Calu3 (cell line): ENCODE results near the gene GOLPH3L. TPM values are rescaled to one million over a fixed set of nuclear protein-coding genes. Genes with fewer than 3 reads are reported as not detected.
"Not testable (repeated sequence)": the region's sequence is repeated elsewhere in the genome, so short reads cannot be mapped to it uniquely, and the experiment has no call there.

Source experiments
- BruUV-seq: library from RNA; stranded (reverse); fragments of 400-500 nt; replicated peaks from 2 replicates; lab custom pipeline; 2021; lab: Mats Ljungman, UMichigan
- CTCF ChIA-PET: fragments of 300-600 bp; sonication (Branson Sonifier 250); formaldehyde crosslinking; loops from one replicate; lab custom pipeline; 2022; ENCODE audit warnings: antibody characterized with exemption; lab: Charles Lee
- DNase-seq: peaks from one replicate; pipeline ENCODE4 v3.0.0; 2022
- H3K27ac Mint-ChIP-seq: one replicate; pipeline ENCODE4 v1.8.0; 2022; ENCODE audit warnings: mixed read lengths; ENCODE audit not compliant: unreplicated experiment
- H3K27me3 Mint-ChIP-seq: one replicate; pipeline ENCODE4 v1.8.0; 2022; ENCODE audit warnings: mixed read lengths; ENCODE audit not compliant: unreplicated experiment
- H3K36me3 Mint-ChIP-seq: one replicate; pipeline ENCODE4 v1.8.0; 2022; ENCODE audit warnings: mild to moderate bottlenecking, moderate library complexity, mixed read lengths; ENCODE audit not compliant: insufficient read depth, unreplicated experiment
- H3K4me1 Mint-ChIP-seq: one replicate; pipeline ENCODE4 v1.8.0; 2022; ENCODE audit warnings: mild to moderate bottlenecking, low read depth, mixed read lengths; ENCODE audit not compliant: unreplicated experiment
- H3K4me3 Mint-ChIP-seq: one replicate; pipeline ENCODE4 v1.8.0; 2022; ENCODE audit warnings: mild to moderate bottlenecking, low read depth, moderate library complexity, mixed read lengths; ENCODE audit not compliant: unreplicated experiment
- H3K9me3 Mint-ChIP-seq: one replicate; pipeline ENCODE4 v1.8.0; 2022; ENCODE audit warnings: low read depth, mixed read lengths; ENCODE audit not compliant: unreplicated experiment
- CTCF ChIP-seq: fragments of 200-600 bp; IDR thresholded peaks from one replicate; pipeline ENCODE4 v1.8.0; 2022; ENCODE audit warnings: antibody characterized with exemption; ENCODE audit not compliant: unreplicated experiment
- intact Hi-C: fragments of 100-400 bp; cut with micrococcal nuclease; formaldehyde crosslinking; loops from one replicate; pipeline ENCODE4 v1.10.0; 2022; ENCODE audit not compliant: unreplicated experiment
- total RNA-seq: library from RNA; stranded (reverse); gene quantifications from 2 replicates; pipeline ENCODE4 v1.2.3, GENCODE V29; 2022

GOLPH3L gene
- total RNA-seq, 1 experiment from 2014 or later = 64.7 TPM

- CTCF ChIA-PET = no interaction called here
- no peaks in the 10 kb centered on the region for H3K4me1 Mint-ChIP-seq
- no TSS peak for BruUV-seq
- no peaks in the 10 kb centered on the region for H3K9me3 Mint-ChIP-seq
- H3K36me3 Mint-ChIP-seq = no peaks in the 10 kb centered on the region
- no peak for TF ChIP-seq CTCF
- no peaks in the 10 kb centered on the region for H3K27me3 Mint-ChIP-seq
- H3K4me3 Mint-ChIP-seq = no peak overlapping the region
- no peak for DNase-seq
- intact Hi-C loops = no loop called here
- H3K27ac Mint-ChIP-seq = no peak overlapping the region
Observed at GRCh38 chr1:150720098-150720497, 23.1 kb upstream of the GOLPH3L start.

DNA sequence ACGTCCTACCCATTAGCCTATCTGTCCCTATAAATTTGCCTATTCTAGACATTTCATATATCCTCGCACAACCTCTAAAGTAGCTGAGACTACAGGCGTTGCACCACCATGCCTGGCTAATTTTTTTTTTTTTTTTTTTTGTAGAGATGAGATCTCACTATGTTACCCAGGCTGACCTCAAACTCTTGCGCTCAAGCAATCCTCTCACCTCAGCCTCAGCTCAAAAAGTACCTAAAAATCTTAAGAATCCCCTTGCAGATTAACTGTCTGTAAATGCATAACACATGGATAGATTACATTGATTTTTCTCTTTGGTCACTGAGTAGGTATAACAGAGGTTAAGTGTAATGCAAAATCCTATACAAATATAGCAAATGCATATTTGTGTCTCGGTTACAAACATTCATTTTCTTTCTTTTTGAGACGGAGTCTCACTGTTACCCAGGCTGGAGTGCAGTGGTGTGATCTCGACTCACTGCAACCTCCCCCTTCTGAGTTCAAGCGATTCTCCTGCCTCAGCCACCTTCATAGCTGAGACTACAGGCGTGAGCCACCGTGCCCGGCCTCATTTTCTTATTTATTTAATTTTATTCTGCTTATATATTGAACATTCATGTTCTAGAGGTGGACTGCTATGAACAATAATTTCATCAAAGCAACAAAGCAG, 21.4 kb upstream of the GOLPH3L start:
- Mint-ChIP-seq H3K27ac (no peak overlapping the region), H3K4me3 (no peak overlapping the region), H3K9me3 (no peaks in the 10 kb centered on the region), H3K27me3 (no peaks in the 10 kb centered on the region), H3K36me3 (no peaks in the 10 kb centered on the region), H3K4me1 (no peaks in the 10 kb centered on the region)
- no peak for TF ChIP-seq CTCF
- no TSS peak for BruUV-seq
- no peak for DNase-seq
- CTCF ChIA-PET = no interaction called here
- intact Hi-C loops = no loop called here

DNA sequence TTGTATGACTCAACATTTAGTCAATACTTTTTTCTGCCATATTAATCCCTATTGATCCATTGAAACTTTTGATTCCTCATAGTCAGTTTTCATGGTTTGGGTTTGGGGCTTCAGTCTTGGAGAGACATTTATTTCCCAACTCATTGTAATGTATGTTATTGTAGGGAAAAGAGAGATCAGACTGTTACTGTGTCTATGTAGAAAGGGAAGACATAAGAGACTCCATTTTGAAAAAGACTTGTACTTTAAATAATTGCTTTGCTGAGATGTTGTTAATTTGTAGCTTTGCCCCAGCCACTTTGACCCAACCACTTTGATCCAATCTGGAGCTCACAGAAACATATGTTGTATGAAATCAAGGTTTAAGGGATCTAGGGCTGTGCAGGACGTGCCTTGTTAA, 12.1 kb upstream of the GOLPH3L start:
- H3K4me3 Mint-ChIP-seq, BruUV-seq, H3K27me3 Mint-ChIP-seq, H3K36me3 Mint-ChIP-seq, H3K27ac Mint-ChIP-seq, DNase-seq, intact Hi-C loops, H3K4me1 Mint-ChIP-seq, CTCF ChIA-PET, H3K9me3 Mint-ChIP-seq: not testable (repeated sequence)

- CTCF ChIA-PET = no interaction called here
- no peak overlapping the region for H3K4me3 Mint-ChIP-seq
- H3K27ac Mint-ChIP-seq = no peak overlapping the region
- no peaks in the 10 kb centered on the region for H3K9me3 Mint-ChIP-seq
- intact Hi-C loops = no loop called here
- H3K36me3 Mint-ChIP-seq = no peaks in the 10 kb centered on the region
- H3K4me1 Mint-ChIP-seq = no peaks in the 10 kb centered on the region
- no peak for DNase-seq
- no TSS peak for BruUV-seq
- TF ChIP-seq CTCF = no peak
- no peaks in the 10 kb centered on the region for H3K27me3 Mint-ChIP-seq
Observed at GRCh38 chr1:150708595-150708994, 11.6 kb upstream of the GOLPH3L start.

DNA sequence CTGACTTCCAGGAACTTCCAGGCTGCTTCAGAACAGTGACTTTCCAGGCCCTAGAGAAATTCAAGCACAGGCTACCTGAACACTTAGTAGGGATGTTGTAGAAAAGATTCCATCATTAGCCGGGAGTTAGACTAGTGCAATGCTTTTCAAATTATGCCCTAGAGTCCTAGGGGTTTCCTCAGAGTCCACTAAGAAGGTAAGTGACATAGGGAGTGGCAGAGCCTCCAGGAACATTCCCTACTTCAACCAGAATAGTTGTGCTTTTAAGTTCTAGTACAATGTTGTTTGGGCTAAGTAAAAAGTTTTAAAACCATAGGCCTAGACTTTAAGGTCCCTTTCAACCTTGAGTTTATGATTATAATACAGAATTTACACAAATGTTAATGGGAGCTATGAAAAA, 9.1 kb upstream of the GOLPH3L start:
- no peaks in the 10 kb centered on the region for H3K27me3 Mint-ChIP-seq
- no TSS peak for BruUV-seq
- no peak for TF ChIP-seq CTCF
- H3K4me1 Mint-ChIP-seq = no peaks in the 10 kb centered on the region
- H3K4me3 Mint-ChIP-seq = no peak overlapping the region
- no peak for DNase-seq
- H3K36me3 Mint-ChIP-seq = no peaks in the 10 kb centered on the region
- no peak overlapping the region for H3K27ac Mint-ChIP-seq
- intact Hi-C loops = no loop called here
- no peaks in the 10 kb centered on the region for H3K9me3 Mint-ChIP-seq
- CTCF ChIA-PET = no interaction called here
